ENCODE measurements around the gene COL6A1.
"Not testable (repeated sequence)": the region's sequence is repeated elsewhere in the genome, so short reads cannot be mapped to it uniquely, and the experiment has no call there.

Gene COL6A1

DNA sequence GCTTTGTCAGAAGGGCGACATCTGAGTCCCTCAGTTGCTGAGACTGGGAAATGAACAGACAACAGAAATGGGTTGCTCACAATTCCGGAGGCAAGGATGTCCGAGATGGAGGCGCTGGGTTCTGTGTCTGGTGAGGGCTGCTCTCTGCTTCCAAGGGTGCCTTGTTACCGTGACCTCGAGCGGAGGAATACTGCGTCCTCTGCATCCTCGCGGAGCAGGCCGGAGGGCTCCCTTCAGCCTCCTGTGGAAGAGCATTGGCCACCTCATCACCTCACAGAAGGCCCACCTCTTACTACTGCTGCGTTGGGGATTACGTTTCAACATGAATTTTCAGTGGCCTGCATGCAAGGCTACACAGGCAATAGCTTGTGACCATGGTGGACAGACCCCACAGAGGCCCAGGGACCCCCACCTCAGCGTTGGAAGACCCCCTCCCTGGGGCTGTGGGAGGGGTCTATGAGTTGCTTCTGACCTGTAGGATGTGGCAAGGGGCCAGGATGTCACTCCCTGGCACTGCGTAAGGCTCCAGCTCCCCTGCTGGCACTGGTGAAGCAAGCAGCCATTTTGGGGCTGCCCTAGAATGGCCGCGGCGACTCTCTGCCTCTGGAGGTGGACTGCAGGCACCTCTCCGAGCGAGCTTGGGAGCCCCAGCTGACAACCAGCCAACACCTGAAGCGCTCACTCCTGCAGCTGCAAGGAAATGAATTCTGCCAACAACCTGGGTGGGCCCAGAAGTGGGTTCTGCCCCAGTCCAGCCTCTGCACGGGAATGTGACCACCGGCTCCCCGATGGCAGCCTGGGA, 36.3 kb upstream of the COL6A1 start:
- no peak for DNase-seq

DNA sequence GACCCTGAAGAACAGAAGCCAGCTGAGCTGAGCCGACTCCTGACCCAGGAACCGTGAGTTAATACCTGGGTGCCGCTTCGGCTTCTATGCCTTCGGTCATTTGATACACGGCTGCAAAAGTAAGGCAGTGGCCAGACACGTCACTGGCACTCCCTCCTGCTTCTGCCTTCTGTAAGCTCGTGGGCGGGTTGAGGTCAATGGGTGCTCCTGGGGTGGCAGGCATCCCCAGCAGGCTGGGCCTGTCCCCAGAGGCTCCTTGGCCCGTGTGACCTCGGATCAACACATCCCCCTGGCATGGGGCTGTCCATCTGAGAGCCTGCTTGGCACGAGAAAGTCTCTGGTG, 35.7 kb upstream of the COL6A1 start:
- no peak for DNase-seq

DNA sequence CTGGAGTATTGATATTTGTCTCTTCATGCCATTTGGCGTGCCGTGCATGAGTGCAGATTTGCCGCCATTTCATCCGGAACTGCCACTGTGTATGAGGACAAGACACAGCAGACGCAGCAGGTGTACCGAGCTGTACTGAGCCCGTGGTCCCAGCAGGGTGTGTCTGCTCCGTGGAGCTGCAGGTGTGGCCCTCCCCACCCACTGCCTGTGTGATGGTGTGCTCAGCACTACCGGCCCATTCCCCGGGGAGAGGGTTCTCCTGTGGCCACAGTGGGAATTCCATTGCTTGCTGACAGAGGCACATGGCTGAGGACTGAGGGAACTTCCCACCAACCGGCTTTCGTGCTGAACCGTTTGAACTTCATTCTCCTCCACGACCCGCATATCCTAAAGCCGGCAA, 34.3 kb upstream of the COL6A1 start:
- DNase-seq: no peak

DNA sequence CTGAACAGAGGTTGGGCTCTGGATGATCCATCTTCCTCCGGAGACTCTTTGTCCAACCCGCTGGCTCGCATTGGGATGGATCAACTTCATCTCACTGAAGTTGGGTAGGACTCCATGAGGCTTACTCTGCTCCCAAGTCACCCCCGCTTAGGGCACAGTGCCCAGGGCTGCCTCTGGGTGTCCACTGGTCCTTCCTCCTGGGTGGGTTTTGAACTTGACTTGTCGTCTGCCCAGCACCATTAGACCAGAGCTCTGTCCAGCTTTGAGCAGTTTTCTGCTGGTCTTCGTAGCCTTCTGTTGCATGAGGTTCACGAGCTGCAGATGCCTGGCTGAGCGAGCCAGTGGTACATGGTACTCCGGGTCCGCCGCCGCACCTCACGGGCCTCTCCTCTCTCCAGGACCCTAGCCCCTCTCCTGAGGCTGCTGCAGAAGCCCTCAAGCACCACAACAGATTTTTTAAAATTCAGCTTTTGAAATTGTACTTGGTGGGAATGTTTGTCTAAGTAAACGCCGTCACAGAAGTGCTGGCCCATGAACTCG, 33.8 kb upstream of the COL6A1 start:
- DNase-seq: no peak

DNA sequence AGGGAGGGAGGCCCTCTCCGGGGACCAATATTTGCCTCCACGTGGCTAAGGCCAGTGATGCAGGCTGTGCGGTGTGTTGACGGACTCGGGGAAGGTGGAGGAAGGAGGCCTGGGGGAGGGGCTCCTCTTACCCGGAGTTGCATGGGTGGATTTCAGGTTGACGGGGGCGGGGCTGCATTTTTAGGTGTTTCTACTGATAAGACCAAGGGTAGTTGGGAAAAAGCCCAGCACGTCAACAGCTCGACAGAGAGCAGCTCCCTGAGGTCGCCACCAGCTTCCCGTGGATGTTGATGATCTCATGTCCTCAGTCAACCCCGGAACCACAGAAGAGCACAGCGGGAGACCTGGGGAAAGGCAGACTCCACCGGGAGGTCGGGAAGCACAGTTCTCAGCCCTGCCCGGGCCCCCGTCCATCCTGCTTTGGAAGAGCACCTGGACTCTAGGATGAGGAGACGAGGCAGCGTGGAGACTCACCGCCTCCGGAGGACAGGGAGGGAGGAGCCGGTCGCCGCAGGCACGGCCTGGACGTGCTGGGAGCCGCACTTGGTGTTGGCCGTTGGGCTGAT, 32.9 kb upstream of the COL6A1 start:
- DNase-seq: peak; percentile 44

DNA sequence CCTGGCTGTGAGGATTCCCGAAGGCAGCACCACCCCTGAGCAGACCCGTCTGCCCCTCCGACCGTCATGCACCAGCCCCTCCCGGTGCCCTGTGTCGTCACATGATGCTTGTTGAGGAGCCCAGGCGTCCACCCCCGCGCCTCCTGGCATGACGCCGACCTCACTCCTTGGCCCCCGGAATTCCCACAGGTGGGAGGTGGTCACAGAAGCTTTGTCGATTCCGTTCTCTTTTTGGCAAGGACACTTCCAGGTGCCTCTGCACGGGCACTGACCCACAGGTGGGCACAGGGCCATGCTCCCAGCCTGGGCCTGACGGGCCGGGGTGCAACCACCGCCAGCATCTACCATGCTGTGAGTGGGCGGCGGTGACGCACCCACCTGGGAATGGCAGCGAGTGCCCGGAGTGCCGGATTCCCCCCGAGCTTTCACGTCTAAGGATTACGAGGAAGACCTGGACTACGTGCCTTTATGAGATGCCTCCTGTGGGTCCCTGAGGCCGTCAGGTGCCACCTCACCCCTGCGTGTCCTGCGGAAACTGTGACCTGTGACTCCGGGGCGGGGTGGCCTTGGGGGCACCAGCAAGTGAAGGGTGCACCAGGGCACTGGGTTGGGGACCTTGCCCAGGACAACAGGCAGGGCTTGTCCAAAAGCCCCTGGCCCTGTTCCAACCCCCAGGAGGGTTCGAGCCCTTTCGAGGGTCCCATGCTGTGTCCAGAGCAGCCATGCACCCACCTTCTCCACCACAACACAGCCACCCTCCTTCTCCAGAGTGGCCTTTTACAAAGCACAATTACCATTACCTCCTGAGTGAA, 31.4 kb upstream of the COL6A1 start:
- DNase-seq: no peak

DNA sequence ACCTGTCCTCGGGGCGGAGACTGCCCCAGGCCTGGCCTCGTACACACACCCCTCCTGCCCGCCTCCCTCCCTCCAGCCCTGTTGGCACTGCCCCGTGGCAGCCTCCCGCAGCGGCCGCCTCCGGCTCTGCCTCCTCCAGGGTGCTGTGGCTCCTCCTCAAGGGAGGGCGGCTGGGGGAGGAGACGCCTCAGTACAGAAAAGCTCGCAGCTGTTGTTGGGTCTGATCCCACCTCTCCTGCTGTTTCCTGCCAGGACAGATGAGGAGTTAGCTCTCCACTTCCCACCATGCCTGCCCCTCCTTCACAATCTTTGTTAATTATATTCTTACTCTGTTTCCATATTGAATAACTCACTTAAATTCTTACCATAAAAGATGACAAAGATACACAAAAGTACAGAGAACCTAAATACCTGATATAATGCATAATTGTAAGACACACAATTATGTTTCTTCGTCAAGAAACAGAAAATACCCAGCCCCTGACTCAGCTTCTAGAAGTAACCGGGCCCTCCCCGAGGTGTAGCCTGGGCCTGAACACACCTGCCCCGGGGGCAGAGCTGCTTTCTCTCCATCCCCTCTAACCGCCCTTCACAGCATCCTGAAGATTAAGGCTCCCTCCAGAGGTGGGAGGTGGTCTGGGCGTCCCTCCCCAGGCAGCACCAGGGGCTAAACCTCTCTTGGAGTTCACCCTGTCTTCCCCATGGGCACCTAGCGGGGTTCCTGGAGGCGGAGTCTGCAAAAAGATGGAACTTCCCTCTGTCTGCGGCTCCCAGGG, 30.6 kb upstream of the COL6A1 start:
- DNase-seq: peak; percentile 53

DNA sequence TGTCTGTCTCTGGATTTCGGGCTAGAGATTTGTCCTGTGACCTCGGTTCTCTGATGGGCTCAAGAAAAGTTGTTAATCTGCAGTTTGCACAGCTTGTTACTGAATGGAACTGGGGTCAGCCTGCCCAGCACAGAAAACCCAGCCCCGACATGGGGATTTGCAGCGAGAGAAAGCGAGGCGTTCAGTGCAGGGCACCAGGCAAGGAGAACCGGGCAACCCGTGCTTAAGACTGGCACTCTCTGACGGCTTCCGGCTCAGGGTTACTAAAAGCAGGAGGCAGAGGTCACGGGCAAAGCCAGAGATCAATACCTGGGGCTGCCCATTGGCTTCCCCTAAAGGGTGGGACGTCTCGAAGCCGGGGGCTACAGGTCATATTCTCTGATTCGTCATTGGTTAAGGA, 29.9 kb upstream of the COL6A1 start:
- no peak for DNase-seq

DNA sequence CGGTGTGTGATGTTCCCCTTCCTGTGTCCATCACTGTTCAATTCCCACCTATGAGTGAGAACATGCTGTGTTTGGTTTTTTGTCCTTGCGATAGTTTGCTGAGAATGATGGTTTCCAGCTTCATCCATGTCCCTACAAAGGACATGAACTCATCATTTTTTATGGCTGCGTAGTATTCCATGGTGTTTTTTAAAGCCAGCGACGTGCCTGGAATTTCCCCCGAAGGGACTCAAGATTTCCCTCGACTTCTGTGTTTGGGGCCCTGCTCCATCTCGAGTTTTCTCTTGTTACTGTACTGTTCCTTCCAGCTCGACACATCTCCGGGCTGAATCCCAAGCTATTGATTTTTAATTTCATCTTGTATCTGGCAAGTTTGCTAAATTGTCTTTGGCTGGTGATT, 29.0 kb upstream of the COL6A1 start:
- DNase-seq: not testable (repeated sequence)

DNA sequence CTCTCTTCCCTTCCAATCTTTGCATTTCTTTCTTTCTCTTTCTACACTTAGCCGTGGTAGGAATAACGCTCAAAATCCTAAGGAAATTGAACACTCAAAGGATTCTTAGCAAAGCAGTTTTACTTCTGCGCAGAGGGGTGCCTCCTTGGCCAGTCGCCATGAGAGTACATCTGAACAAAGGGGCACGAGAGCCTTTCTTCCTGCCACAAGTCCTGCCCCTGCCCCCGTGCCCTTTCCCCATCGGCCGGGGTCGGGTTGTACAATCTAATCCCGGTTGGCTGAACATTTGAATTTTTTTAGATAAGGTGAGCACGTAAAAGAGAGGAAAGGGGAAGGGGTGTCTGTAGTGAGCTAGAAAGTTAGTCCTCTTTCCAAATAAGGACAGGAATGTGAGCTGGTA, 28.6 kb upstream of the COL6A1 start:
- no peak for DNase-seq

DNA sequence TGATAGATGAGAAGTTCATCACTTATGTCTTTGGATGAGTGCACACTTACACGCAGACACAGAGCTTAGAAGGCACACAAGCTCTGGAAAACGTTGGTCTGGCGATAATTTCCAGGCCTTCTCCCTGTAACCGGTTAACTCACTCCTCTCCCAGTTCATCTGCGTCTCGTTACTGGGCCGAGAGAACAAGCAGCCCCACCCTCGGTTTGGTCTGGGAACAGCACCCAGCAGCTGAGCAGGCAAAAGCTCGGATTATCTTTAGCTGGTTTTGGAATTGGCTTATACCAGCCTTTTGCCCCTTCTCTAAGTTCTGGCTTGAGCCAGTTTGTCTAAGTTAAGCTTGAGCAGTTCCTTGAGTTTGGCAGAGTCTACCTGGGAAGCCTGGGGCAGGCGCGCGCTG, 27.3 kb upstream of the COL6A1 start:
- no peak for DNase-seq

DNA sequence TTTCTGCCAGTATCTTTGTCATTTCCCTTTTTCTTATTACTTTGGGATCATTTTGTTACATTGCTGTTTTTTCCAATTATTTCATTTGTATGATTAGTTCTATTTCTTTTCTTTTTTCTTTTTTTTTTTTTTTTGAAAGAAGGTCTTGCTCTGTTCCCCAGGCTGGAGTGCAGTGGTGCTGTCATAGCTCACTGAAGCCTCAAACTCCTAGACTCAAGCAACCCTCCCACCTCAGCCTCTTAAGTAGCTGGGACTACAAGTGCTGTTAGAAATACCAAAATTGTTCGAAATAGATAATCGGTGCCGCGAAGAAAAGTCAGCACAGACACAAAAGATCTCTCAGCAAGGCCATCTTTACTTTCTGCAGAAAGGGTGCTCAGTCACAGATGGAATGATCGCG, 26.6 kb upstream of the COL6A1 start:
- DNase-seq: no peak

DNA sequence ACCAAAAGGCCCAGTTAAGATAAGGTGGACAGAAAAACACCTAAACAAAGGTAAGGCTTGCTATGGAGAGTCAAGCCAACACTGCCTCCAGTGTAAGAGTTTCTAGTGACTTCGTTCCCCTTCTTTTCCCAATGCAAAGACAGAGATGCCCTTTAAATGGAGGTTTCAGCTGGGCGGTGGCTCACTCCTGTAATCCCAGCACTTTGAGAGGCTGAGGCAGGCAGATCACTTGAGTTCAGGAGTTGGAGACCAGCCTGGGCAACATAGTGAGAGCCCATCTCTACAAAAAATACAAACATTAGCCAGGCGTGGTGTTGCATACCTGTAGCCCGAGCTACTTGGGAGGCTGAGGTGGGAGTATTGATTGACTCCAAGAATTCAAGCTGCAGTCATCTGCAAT, 24.0 kb upstream of the COL6A1 start:
- DNase-seq: no peak

DNA sequence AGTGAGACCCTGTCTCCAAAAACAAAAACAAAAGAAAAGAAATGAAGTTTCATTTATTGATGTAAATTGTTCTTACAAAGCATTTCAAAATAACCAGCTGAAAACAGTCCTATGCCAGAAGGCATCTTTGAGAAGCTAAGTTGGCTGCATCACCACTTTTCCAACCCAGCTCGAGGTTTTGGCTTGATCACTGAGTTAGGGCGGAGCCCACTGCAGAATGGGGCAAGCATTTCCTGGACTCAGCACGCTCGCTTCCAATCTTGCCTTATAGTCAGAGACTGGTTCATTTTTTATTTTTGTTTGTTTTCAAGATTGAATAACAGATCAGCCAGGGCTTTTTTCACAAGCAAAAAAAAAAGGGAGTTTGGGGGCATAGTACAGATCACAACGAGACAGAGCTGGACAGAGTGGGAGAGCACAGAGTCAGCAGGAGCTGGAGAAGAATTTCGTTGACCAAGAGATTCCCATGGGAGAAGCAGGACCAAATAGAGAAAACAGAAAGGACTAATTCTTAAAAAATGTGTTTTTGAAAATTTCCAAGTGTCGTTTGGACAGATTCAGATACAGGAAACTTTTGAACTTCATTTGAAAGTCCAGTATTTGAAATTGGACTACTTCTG, 23.5 kb upstream of the COL6A1 start:
- DNase-seq: no peak

DNA sequence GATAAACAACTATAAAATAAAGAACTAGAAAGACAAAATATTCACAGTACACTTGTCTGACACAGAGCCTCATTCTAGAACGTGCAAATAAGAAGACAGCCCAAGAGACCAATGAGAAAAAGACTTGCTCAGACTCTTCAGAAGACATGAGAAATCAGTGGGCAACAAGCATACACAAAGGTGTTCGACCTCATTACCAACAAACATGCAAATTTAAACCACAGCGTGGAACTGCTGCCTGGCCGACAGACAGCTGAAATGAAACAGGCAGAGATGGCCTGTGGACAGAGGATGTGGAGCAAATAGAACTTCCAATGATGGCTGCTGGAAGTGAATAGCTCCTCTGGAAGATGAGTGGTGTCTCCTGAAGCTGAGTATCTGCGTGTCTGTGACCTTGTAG, 22.4 kb upstream of the COL6A1 start:
- no peak for DNase-seq

DNA sequence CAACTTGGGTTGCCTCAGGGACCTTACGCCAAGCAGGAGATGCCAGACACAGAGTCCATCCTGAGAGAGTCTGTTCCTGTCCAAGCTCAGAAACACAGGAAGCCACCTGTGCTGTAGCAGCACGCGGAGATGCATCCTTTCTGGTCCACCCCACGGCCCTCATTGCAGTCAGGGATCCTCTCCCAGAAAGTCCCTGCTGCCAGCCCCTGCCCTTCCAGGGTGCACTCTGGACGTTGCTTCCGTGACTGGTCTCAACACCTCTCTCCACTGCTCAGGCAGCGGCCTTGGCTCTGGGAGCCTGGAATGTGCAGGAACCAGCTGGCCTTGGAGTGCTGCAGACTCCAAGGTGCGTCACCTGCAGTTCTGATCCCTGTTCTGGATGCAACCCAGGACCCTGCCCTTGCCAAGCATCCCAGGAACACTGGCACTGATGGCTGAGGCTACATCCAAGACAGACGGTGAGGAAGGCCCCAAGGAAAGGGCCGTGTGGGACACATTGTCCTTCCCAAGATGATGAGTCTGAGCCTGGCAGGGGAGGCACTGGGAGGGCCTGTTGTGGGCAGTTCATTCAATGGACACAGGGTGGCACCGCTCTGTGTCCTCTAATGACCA, 21.7 kb upstream of the COL6A1 start:
- no peak for DNase-seq

DNA sequence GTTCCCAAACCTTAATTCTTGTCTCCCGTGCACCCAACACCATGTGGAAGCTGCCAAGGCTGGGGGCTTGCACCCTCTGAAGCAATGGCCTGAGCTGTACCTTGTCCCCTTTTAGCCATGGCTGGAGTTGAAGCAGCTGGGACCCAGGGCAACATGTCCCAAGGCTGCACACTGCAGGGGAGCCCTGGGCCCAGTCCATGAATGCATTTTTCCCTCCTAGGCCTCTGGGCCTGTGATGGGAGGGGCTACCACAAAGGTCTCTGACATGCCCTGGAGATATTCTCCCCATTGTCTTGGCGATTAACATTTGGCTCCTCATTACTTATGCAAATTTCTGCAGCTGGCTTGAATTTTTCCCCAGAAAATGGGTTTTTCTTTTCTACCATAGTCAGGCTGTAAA, 20.2 kb upstream of the COL6A1 start:
- not testable (repeated sequence) for DNase-seq

DNA sequence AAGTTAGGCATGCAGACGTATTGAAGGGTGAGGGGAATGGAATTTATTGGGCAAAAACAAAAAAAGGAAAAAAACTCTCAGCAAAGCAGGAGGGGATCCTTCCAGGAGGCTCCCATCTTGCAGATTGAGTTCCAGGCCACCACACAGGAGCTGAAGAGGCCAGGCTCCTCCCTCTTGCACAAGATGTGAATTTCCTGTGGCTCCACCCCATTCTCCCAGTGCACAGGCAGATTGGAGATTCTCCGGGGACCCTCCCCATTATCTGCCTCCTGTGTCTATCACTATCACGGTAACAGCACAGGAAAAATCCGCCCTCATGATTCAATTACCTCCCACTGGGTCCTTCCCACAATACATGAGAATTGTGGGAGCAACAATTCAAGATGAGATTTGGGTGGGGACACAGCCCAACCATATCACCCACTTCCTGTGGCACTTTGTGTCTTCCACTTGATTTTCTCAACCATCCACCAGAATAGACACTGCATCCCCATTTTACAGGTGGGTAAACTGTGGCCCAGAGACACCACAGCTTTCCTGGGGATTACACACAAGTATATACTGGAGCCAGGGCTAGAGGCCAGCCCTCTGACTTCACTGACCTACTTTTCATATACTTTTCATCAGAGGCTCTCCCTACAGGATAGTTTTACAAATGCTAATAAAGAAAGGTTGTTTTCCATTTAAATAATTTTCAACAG, 18.9 kb upstream of the COL6A1 start:
- no peak for DNase-seq

DNA sequence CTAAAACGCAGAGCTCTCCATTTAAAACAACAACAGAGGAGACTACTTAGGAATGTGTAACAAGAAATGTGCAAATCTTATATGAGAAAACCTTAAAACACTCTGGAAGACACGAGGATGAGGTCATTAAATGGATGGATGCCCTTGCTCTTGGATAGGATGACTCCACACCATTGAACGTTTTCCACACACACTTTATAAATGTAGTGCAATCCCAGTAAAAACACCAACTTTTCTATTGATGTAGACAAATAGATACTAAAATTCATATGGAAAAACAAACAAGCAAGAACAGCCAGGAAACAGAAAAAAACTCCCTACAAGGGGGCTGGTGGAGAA, 18.4 kb upstream of the COL6A1 start:
- no peak for DNase-seq

DNA sequence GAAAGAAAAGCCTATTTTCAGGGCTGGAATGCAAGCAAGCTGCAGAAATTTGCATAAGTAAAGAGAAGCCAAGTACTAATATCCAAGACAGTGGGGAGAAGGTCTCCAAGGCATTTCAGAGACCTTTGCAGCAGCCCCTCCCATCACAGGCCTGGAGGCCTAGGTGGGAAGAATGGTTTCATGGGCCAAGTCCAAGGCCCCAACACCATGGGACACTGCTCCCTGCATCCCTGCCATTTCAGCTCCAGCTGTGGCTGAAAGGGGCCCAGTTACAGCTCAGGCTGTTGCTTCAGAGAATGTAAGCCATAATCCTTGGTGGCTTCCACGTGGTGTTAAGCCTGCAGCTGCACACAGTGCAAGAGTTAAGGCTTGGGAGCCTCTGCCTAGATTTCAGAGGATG, 16.9 kb upstream of the COL6A1 start:
- no peak for DNase-seq

DNA sequence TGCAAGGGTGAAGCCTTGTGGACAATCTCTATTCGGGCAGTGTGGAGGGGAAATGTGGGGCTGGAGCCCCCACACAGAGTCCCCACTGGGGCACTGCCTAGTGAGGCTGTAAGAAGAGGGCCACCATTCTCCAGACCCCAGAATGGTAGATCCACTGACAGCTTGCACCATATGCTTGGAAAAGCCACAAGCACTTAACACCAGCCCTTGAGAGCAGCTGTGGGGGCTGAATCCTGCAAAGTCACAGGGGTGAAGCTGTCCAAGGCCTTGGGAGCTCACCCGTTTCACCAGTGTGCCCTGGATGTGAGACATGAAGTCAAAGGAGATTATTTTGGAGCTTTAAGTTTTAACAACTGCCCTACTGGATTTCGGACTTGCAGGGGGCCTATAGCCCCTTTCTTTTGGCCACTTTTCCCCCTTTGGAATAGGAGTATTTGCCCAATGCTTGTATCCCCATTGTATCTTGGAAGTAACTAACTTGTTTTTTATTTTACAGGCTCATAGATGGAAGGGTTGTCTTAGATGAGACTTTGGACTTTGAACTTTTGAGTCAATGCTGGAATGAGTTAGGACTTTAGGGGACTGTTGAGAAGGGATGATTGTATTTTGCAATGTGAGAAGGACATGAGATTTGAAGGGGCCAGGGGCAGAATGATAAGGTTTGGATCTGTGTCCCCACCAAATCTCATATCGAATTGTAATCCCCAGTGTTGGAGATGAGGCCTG, 16.3 kb upstream of the COL6A1 start:
- no peak for DNase-seq

Measured in DMS79 treated with DMSO at 0.1 percent for 48 hours (cell line).